Testis (tissue), 3 donors: Measurements from ENCODE around the gene ACSM6. TPM values are rescaled to one million over a fixed set of nuclear protein-coding genes. Genes with fewer than 3 reads are reported as not detected.

Experiments
- DNase-seq: peaks from one replicate; pipeline ENCODE4 v3.0.0-alpha.2; 2019
- H3K27ac ChIP-seq, 2 donors: fragments of 200-600 bp; sonication (generic); one replicate each; pipeline ENCODE4 v1.5.1; 2019
- H3K27me3 ChIP-seq: fragments of 200-600 bp; sonication (generic); one replicate; pipeline ENCODE4 v1.5.1; 2019
- H3K36me3 ChIP-seq: fragments of 200-600 bp; sonication (generic); one replicate; pipeline ENCODE4 v1.5.1; 2017; ENCODE audit warnings: low read depth; ENCODE audit errors: missing control alignments
- H3K4me1 ChIP-seq: fragments of 200-600 bp; sonication (generic); one replicate; pipeline ENCODE4 v1.5.1; 2019
- H3K4me3 ChIP-seq, 2 donors: fragments of 200-600 bp; sonication (generic); one replicate each; pipeline ENCODE4 v1.5.1; 2017 to 2019
- H3K9me3 ChIP-seq: fragments of 200-600 bp; sonication (generic); one replicate; pipeline ENCODE4 v1.5.1; 2017
- CTCF ChIP-seq, 3 experiments: fragments of 450-650 bp in 2 of 3; fragments of 200-600 bp in 1 of 3; sonication (generic) in 1 of 3; IDR thresholded peaks; one replicate each; pipeline ENCODE4 v1.5.1; 2016 to 2019; ENCODE audit warnings: antibody characterized with exemption in 3 of 3, mild to moderate bottlenecking in 2 of 3, moderate library complexity in 1 of 3
- POLR2A ChIP-seq: fragments of 450-650 bp; IDR thresholded peaks from one replicate; pipeline ENCODE4 v1.6.1; 2017; ENCODE audit warnings: antibody characterized with exemption, mild to moderate bottlenecking, moderate library complexity
- WGBS, 2 donors: methylation state at CpG; one replicate each; pipeline ENCODE4 v1.1.5; 2018; 5-methylcytosine and 5-hydroxymethylcytosine counted together
- intact Hi-C: fragments of 100-400 bp; cut with DNase I; formaldehyde crosslinking; loops from one replicate; pipeline ENCODE4 v1.15.1; 2023; ENCODE audit warnings: low total_unique reads
- polyA plus RNA-seq: library from polyadenylated mRNA; stranded (reverse); fragments of 350-450 nt; fragmentation: Illumina TruSeq; extraction: RNeasy Lipid Tissue Mini Kit (QIAGEN cat#74804); gene quantifications from one replicate; pipeline ENCODE4 v1.2.3, GENCODE V29; 2014; ENCODE audit warnings: low read depth, low replicate concordance; ENCODE audit not compliant: insufficient read depth
- total RNA-seq, 2 donors: library from RNA; depleted of rRNA; stranded (reverse); fragments of >200 nt; gene quantifications; one replicate each; pipeline ENCODE4 v1.2.3, GENCODE V29; 2016

Gene ACSM6
- total and polyA plus RNA-seq, 3 donors from 2014 or later: not detected

- TF ChIP-seq CTCF (IDR thresholded peaks at IDR 0.05): no peak
- no peak for TF ChIP-seq POLR2A
- Histone ChIP-seq H3K36me3 (no peaks in the 10 kb centered on the region), H3K27ac (no peak overlapping the region), H3K4me1 (no peaks in the 10 kb centered on the region), H3K9me3 (no peaks in the 10 kb centered on the region), H3K4me3 (no peak overlapping the region), H3K27me3 (no peaks in the 10 kb centered on the region)
- DNase-seq: no peak
- intact Hi-C loops: loop anchor here (10.0 kb wide), 1 partner anchor 124 kb away; no protein-coding TSS in a partner anchor
- 91 to 94% methylated on average over 6 of the region's 6 CpGs for WGBS, 2 donors
Observed at GRCh38 chr10:95240811-95241210, 46.8 kb downstream of the ACSM6 start.

DNA sequence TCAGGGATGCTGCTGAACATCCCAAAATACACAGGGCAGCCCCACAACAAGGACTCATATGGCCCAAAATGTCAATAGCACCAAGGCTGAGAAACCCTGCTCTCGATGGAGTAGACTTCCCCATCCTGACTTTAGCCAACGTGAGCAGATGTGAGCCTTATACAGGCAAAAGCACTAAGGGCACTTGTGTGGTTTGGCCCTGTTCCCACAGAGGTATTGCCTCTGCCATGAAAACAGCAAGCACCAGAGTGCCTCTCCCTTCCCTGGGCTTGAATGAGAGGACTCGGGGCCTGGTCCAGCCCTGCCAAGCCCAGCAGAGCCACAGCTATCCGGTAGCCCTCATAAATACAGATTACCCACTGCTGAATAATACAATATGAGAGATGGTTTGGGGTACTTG is 47.5 kb downstream of the ACSM6 start:
- TF ChIP-seq POLR2A: no peak
- TF ChIP-seq CTCF (IDR thresholded peaks at IDR 0.05): no peak
- 91% methylated on average over 4 of the region's 4 CpGs; no CpG with 5 or more reads in 1 of the 2 donors for WGBS, 2 donors
- no peak for DNase-seq
- H3K4me3 ChIP-seq: no peak overlapping the region
- H3K27ac ChIP-seq: no peak overlapping the region
- no peaks in the 10 kb centered on the region for H3K9me3 ChIP-seq
- intact Hi-C loops: loop anchor here (10.0 kb wide), 1 partner anchor 123 kb away; no protein-coding TSS in a partner anchor
- no peaks in the 10 kb centered on the region for H3K4me1 ChIP-seq
- H3K27me3 ChIP-seq: no peaks in the 10 kb centered on the region
- no peaks in the 10 kb centered on the region for H3K36me3 ChIP-seq

DNA sequence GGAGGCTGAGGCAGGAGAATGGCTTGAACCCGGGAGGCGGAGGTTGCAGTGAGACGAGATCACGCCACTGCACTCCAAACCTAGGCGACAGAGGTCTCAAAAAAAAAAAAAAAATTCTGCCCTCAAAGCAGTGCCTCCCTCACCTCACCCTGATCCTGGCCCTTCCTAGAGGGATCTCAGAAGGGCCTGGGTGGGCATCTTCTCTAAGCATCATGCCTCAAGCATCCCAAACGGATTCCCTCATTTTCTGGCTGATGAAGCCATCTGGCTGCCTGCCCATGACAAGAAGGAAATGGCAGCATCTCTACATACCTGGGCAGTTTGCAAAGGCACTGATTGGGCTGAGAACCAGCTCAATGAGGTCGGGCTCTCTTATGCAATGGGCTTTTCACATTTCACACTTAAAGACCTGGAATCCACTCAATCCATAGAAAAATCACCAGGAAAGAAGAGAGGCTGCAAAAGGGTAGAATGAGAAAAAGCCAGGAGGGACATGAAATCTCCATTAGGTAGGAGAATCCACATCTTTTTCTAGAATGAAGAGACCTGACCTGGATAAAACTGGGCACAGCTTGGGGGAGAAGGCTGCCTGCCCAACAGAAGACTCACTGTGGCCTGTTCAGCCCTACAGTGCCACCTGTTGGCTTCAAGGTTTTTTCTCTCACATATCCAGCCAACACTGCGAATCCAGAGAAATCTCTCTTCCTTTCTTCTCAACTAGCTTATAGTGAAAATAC is 48.7 kb downstream of the ACSM6 start:
- TF ChIP-seq CTCF (IDR thresholded peaks at IDR 0.05) (peak in 2 of 3 experiments; percentile 11 to 42), POLR2A (no peak)
- no peaks in the 10 kb centered on the region for H3K36me3 ChIP-seq
- peaks cover 7% of the 10 kb centered on the region for H3K4me1 ChIP-seq
- WGBS, 2 donors: 71 to 81% methylated on average over 8 of the region's 8 CpGs
- H3K4me3 ChIP-seq: no peak overlapping the region
- intact Hi-C loops: loop anchor here (10.0 kb wide), 1 partner anchor 122 kb away; no protein-coding TSS in a partner anchor
- peak; percentile 59 for DNase-seq
- no peaks in the 10 kb centered on the region for H3K27me3 ChIP-seq
- H3K9me3 ChIP-seq: no peaks in the 10 kb centered on the region
- no peak overlapping the region for H3K27ac ChIP-seq

DNA sequence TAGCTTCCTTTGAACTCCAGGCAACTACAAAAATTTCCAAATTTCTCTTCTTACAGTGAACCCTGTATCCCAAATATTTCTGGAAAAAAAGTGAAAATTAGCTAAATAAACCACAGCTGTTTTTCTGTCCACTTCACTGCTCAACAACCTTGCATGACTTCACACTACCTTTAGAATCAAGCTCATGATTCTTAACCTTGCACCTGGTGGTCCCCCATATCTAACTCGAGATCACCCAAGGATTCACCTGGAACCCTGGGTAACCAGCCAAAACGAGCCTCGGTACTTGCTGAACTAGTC is 49.2 kb downstream of the ACSM6 start:
- Histone ChIP-seq H3K4me1 (peaks cover 7% of the 10 kb centered on the region), H3K36me3 (no peaks in the 10 kb centered on the region), H3K27ac (no peak overlapping the region), H3K4me3 (no peak overlapping the region), H3K27me3 (no peaks in the 10 kb centered on the region), H3K9me3 (no peaks in the 10 kb centered on the region)
- 66 to 73% methylated on average over 3 of the region's 3 CpGs for WGBS, 2 donors
- no peak for DNase-seq
- intact Hi-C loops: loop anchor here (10.0 kb wide), 1 partner anchor 122 kb away; no protein-coding TSS in a partner anchor
- TF ChIP-seq POLR2A: no peak
- TF ChIP-seq CTCF (IDR thresholded peaks at IDR 0.05): no peak

- Histone ChIP-seq H3K9me3 (no peaks in the 10 kb centered on the region), H3K27ac (no peak overlapping the region), H3K4me1 (peaks cover 7% of the 10 kb centered on the region), H3K4me3 (no peak overlapping the region), H3K27me3 (no peaks in the 10 kb centered on the region), H3K36me3 (no peaks in the 10 kb centered on the region)
- intact Hi-C loops: loop anchor here (10.0 kb wide), 1 partner anchor 121 kb away; no protein-coding TSS in a partner anchor
- no peak for TF ChIP-seq CTCF (IDR thresholded peaks at IDR 0.05)
- no peak for DNase-seq
- 74 to 77% methylated on average over 2 of the region's 2 CpGs for WGBS, 2 donors
Observed at GRCh38 chr10:95244152-95244551, 50.1 kb downstream of the ACSM6 start.
